Measurements from ENCODE around the gene NKAPD1. TPM values are rescaled to one million over a fixed set of nuclear protein-coding genes. Genes with fewer than 3 reads are reported as not detected.
"Not testable (repeated sequence)": the region's sequence is repeated elsewhere in the genome, so short reads cannot be mapped to it uniquely, and the experiment has no call there.

Gene NKAPD1, protein sequence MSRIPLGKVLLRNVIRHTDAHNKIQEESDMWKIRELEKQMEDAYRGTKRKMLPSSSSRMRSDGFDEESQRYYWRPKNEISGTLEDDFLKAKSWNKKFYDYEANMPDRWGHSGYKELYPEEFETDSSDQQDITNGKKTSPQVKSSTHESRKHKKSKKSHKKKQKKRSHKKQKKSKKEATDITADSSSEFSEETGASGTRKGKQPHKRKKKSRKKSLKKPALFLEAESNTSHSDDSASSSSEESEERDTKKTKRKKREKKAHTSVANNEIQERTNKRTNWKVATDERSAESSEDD
- total RNA-seq: 12.6 and 13.9 TPM in 2 replicates

DNA sequence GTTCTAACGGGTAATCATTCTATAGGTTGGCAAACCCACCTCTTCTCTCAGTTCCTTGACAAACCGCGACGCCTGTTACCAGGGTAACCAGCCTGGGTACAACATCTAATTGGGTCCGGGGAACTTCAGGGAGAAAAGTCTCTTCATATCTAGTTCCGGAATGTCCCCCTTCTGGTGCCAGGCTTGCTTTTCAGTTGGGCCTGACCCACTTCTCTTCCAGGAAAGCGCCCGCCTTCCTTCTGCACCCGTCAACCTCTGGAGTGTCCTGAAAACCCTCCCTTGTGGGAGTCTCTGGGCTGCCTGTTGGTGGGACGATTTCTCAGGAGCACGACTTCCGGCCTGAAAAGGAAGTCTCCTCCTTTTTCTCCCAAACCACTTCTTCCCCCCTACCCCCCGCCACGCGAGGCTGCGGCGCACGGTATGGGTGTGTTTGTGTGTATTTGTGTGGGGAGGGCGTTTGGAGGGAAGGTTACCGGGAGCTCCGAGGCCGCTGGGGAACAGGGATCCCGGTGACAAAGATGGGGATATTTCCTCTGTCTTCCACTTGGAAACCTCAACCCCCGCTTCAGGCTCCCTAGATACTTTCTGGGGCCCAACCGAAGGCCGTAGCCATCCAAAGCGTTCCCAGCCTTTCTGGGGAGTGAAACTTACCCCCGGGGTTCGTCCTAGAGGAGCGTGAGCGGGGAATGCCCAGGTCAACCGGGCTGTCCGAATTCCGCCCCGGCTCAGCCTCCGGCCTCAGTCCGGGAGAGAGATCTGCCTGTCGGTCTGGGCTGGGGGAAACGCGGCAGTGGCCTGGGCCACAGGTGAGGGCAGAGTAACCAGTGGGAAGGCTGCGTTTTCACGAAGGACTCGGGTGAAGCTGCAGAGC lies at the start of gene NKAPD1, which contains the start of gene PIH1D2:
NKAPD1 (plus strand) TSS at position 359 of the 871 bp plus-strand sequence. CDS start 1,276 bp downstream, outside the sequence.
PIH1D2 (minus strand) TSS at position 77 of the 871 bp plus-strand sequence. CDS start 843 bp downstream, outside the sequence.
- peak; percentile 80 to 88 for DNase-seq (ENCODE audit: low read depth in 2 of 2)

DNA sequence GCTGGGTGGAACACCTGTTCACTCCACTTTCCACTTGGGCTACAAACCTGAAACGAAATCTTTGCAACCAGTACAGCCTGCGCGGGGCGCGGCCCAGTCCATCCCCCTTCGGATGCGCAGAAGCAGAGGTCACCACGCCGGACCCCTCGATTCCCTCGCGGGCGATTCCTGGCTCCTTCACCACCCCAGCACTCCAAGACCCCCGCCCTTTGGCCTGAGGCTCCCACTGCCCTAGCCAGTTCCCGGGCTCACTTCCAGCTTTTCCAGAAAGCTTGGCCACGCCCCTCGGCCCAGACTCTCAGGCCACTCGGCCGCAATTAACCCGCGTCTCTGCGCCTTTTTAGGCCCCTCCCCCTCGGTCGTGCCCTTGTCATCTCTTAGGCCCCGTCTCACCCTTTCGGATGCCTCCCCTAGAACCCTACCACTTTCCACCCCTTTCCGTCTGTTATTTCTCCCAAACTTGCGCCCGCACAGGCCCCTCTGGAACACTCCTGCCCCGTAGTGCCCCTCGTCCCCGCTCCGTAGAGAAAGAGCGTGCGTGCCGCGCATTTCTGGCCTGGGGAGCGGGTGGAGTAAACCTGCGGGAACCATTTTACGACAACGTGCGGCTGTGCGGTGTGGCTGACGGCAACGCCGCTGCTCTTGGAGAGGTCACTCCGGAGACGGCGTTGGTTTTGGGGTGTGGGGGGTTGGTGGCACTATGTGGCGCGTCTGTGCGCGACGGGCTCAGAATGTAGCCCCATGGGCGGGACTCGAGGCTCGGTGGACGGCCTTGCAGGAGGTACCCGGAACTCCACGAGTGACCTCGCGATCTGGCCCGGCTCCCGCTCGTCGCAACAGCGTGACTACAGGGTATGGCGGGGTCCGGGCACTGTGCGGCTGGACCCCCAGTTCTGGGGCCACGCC lies 49.1 kb upstream of the NKAPD1 start, which contains the start of gene DLAT:
DLAT (plus strand) TSS at position 636 of the 906 bp plus-strand sequence; CDS start at position 701, 65 bp downstream.
- DNase-seq (ENCODE audit: low read depth in 2 of 2): peak; percentile 65 to 78

DNA sequence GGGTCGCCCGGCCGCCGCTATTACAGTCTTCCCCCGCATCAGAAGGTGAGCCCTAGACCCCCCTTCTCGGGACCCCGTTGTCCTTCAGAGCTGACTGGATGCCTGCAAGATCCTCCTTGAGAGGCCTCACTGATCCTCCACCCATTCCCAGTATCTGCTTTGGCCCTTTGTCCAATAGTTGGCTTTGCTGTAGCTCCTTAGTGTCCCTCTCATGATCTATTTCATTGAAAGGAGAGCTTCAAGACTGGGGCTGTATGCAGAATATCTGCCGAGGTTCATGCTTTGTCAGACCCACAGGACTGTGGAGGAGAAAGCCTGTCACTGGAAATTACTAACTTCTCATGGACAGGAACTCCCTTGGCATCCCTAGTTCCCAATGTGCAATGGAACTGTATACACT lies 48.4 kb upstream of the NKAPD1 start:
- DNase-seq (ENCODE audit: low read depth in 2 of 2): peak in 1 of 2 donors; percentile 14

GRCh38 chr11:112026784-112027410 lies 47.2 kb upstream of the NKAPD1 start:
- DNase-seq (ENCODE audit: low read depth in 2 of 2): not testable (repeated sequence)

DNA sequence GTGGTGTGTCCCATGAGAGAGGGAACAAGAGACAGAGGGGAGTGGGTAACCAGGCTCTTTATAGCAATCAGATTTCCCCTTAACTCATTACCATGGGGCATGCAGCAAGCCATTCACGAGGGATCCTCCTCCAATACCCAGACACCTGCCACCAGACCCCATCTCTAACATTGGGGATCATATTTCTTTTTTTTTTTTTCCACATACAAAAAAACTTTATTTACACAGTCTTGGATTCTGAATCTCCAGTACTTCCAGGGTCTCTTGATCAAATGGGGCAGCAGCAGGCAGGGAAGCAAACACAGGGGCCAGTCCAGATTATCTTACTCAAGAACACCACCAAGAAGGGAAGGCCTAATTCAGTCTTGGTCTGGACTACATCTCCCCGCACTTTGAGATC lies 44.6 kb upstream of the NKAPD1 start:
- no peak for DNase-seq (ENCODE audit: low read depth in 2 of 2)

DNA sequence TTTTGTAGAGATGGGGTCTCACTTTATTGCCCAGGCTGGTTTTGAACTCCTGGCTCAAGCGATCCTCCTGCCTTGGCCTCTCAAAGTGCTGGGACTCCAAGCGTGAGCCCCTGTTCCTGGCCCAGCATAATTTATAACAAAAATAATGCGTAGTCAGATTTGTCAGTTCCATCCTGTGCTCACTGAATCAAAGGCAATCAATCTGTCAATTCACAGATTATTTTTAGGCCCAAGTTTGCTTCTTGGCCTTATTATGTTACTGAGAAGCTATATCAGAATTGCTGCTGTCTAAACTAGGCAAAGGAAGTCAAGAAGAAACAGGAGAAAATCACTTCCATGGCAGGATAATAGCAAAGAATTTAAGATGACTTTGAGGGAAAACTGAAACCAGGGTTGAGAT lies 40.2 kb upstream of the NKAPD1 start:
- DNase-seq (ENCODE audit: low read depth in 2 of 2): no peak

DNA sequence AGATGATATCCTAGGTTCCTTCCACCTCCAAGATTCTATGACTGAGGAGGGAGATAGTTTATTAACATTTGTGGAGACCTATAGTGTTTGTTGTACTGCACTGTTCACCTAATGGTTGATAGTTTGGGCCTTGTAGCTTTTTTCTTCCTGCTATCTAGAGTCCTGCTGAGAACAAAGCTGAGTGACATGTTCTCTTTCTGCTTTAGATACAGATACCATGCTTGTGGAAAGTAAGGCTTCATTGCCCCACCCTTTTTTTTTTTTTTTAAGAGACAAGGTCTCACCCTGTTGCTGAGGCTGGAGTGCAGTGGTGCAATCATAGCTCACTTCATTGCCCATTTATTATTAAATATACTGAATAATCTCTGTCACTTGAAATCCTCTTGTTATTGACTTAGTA lies 36.6 kb upstream of the NKAPD1 start:
- DNase-seq (ENCODE audit: low read depth in 2 of 2): no peak

DNA sequence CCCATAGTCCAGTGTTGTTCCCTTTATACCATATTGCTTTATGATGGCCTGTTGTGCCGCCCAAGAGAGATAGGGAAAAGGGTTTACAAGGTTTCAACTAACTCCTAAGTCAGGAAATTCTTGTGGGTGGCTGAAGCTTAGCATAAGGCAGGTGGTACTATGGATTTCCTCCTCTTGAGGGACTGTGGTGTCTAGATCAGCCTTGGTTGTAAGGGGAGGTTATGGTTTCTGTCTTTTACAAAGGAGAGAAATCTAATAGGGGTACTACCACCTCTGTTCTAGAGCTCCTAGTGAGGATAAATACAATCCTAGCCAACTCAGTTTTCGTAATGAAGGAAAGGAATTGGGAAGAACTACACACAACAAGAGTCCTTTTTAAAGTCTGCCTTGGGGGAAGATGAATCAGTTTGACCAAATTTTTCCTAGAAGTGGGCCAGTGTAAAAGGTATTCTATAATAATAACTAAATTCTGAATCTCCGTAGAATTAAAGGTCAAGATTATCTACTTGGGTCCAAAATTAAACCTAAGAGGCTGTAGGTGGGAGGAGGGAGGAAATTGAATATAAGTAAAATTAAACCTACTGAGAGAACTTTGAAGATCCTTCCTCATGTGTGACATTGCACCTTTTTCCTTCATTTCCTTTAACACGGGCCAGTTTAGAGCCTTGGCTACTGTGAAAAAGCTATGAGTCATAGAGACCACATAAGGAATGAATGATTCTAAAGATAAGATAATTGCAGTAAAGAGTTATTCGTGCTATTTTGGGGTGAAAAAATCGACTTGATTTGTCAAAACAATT lies 31.7 kb upstream of the NKAPD1 start:
- DNase-seq (ENCODE audit: low read depth in 2 of 2): peak in 1 of 2 donors; percentile 70

DNA sequence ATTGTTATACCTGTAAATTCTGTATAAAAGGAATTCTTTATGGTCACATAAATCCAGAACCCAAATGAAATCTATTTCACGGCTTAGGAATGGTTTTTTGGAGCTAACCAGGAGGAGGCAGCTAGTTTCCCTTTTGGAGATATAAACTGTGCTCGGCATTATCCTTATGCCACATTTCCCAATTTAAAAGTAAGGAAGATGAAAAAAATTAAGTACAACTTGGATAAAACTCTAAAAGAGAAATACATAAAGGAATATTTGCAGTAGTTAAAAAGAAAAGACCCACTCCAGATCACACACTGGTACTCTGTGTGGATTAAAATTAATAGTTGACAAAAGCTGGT lies 31.2 kb upstream of the NKAPD1 start:
- DNase-seq (ENCODE audit: low read depth in 2 of 2): no peak

DNA sequence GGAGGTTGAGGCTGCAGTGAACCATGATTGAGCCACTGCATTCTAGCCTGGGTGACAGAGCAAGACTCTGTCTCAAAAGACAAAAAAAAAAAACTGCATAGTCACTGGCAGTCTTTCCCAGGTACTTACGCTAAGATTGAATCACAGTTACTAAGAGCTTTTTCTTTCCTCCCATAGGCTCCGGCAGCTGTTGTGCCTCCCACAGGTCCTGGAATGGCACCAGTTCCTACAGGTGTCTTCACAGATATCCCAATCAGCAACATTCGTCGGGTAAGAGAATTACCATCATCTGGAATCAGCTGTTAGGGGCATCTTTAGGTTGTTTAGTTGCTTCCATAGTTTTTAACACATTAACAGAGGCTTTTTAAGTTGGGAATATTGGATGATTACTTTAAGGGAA lies 29.1 kb upstream of the NKAPD1 start:
- no peak for DNase-seq (ENCODE audit: low read depth in 2 of 2)

- DNase-seq (ENCODE audit: low read depth in 2 of 2): not testable (repeated sequence)
These were observed 27.5 kb upstream of the NKAPD1 start for GRCh38 chr11:112046647-112047046.

DNA sequence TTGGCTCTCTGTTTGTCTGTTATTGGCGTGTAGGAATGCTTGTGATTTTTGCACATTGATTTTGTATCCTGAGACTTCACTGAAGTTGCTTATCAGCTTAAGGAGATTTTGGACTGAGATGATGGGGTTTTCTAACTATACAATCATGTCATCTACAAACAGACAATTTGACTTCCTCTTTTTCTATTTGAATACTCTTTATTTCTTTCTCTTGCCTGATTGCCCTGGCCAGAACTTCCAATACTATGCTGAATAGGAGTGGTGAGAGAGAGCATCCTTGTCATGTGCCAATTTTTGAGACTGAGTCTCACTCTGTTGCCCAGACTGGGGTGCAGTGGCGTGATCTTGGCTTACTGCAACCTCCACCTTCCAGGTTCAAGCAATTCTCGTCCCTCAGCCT lies 25.8 kb upstream of the NKAPD1 start:
- not testable (repeated sequence) for DNase-seq (ENCODE audit: low read depth in 2 of 2)

GRCh38 chr11:112049777-112050176 lies 24.3 kb upstream of the NKAPD1 start:
- no peak for DNase-seq (ENCODE audit: low read depth in 2 of 2)

DNA sequence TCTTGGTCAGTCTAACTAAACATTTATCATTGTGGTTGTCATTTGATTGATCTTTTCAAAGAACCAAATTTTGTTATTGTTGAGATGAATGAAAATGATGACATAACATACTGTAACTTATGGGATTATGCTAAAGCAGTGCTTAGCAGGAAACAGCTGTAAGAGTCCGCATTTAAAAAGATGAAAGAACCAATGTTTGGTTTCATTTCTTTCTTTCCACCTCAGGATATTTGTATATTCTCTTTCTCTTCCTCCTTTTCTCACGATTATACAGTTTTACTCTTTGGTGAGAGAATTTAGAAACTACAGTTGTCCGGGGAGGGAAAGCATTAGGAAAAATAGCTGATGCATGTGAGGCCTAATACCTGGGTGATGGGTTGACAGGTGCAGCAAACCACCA lies 23.4 kb upstream of the NKAPD1 start:
- no peak for DNase-seq (ENCODE audit: low read depth in 2 of 2)

GRCh38 chr11:112051768-112052167 lies 22.3 kb upstream of the NKAPD1 start:
- DNase-seq (ENCODE audit: low read depth in 2 of 2): no peak

DNA sequence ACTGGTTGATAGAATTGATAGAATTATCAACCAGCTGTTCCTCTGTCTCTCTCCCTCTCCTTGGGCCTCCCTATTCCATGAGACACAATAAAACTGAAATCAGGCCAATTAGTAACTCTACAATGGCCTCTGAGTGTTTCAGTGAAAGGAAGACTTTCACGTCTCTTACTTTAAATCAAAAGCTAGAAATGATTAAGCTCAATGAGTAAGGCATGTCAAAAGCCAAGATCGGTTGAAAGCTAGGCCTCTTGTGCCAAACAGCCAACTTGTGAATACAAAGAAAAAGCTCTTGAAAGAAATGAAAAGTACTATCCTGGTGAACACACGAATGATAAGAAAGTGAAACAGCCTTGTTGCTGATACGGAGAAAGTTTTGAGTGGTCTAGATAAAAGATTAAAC lies 16.9 kb upstream of the NKAPD1 start:
- DNase-seq (ENCODE audit: low read depth in 2 of 2): no peak

GRCh38 chr11:112058103-112058502 lies 16.0 kb upstream of the NKAPD1 start:
- peak in 1 of 2 donors; percentile 8 for DNase-seq (ENCODE audit: low read depth in 2 of 2)

DNA sequence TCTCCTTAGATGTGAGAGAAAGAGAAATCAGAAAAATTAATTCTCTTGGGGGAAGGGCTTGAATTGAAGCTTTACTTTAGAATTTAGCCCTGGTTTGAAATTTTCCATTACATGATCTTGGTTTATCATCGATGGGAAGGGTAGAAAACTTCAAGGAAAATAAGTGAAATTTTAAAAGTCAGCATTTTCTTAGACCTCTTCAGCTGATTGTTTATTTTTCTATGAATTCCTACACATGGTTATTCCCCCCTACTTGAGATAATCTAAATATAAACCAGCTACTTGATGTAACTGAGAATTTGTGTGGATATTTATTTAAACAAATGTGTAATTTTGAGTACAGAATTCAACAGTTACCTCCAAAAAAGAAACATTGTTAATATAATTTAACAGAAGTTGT lies 11.2 kb upstream of the NKAPD1 start:
- no peak for DNase-seq (ENCODE audit: low read depth in 2 of 2)

DNA sequence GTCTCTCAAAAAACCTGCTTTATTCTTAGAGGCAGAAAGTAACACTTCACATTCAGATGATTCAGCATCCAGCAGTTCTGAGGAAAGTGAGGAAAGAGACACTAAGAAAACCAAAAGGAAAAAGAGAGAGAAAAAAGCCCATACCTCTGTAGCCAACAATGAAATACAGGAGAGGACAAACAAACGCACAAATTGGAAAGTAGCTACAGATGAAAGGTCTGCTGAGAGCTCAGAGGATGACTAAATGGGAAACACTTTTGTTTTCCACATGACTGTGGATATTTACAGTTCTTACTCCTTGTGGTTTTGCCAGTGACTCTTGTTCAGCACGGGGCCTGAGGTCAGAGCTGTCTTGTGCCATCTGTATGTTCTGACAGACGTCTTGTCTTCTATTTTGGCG lies 8.6 kb downstream of the NKAPD1 start:
- DNase-seq (ENCODE audit: low read depth in 2 of 2): peak in 1 of 2 donors; percentile 5

DNA sequence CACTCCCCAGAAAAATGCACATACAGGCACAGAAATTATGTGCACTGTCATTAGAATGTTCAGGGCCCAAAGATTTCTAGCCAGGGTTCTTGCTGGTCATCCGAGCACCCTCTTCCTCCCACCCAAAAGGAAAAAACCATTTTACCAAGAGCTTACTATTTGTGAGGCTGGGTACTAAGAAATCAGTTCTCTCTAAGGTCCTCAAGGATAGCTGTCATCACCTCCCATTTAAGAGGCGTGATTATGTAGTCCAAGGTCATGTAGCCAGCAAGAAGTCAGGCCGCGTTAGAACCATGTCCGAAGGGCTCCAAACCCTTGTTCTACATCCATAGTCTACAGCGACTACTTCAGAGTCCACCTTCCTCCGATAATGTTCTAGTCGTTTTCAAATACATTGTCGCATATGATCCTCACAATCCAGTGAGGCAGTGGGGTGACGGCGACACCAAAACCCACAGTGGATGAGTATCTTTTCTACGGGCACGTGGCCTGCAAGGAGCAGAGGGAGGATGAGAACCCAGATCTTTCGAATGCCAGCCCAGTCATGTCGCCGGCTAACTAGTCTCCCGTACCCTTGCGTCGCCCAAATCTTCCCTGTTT lies 11.8 kb downstream of the NKAPD1 start:
- peak in 1 of 2 donors; percentile 1 for DNase-seq (ENCODE audit: low read depth in 2 of 2)
